ENCODE data around the gene TMEM196. TPM values are rescaled to one million over a fixed set of nuclear protein-coding genes. Genes with fewer than 3 reads are reported as not detected.
"Not testable (repeated sequence)": the region's sequence is repeated elsewhere in the genome, so short reads cannot be mapped to it uniquely, and the experiment has no call there.

The TMEM196 gene
- total RNA-seq, 2 experiments from 2014 or later, result not detected

DNA sequence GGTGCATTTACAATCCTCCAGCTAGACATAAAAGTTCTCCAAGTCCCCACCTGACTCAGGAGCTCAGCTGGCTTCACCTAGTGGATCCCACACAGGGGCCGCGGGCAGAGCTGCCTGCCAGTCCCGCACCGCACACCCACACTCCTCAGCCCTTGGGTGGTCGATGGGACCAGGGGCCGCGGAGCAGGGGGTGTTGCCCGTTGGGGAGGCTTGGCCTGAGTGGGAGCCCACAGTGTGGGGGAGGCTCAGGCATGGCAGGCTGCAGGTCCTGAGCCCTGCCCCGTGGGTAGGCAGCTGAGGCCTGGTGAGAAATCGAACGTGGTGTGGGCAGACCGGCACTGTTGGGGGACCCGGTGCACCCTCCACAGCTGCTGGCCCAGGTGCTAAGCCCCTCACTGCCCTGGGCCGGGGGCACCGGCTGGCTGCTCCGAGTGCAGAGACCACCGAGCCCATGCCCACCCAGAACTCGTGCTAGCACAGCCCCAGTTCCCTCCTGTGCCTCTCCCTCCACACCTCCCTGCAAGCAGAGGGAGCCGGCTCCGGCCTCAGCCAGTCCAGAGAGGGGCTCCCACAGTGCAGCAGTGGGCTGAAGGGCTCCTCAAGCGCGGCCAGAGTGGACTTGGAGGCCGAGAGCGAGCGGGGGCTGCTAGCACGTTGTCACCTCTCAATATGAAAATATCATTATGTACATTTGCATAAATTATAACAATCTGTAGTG, 81.1 kb downstream of the TMEM196 start:
- H3K36me3 Mint-ChIP-seq, result peaks cover 1% of the 10 kb centered on the region

GRCh38 chr7:19690736-19691135, 82.7 kb downstream of the TMEM196 start:
- Mint-ChIP-seq H3K27me3 (no peaks in the 10 kb centered on the region), H3K36me3 (no peaks in the 10 kb centered on the region), H3K9me3 (peaks cover 3% of the 10 kb centered on the region), H3K27ac (no peak overlapping the region), H3K4me3 (no peak overlapping the region), H3K4me1 (no peaks in the 10 kb centered on the region)
- DNase-seq (no peak), ATAC-seq (ENCODE audit: low read depth) (no peak)
- POLR2A ChIA-PET, result no interaction called here

More for the DNA sequence above, 81.1 kb downstream of the TMEM196 start:
- no peak overlapping the region for H3K4me3 Mint-ChIP-seq
- no peak for DNase-seq
- no peak overlapping the region for H3K27ac Mint-ChIP-seq
- H3K27me3 Mint-ChIP-seq, result no peaks in the 10 kb centered on the region
- POLR2A ChIA-PET, result no interaction called here
- ATAC-seq (ENCODE audit: low read depth), result no peak
- H3K4me1 Mint-ChIP-seq, result no peaks in the 10 kb centered on the region
- peaks cover 3% of the 10 kb centered on the region for H3K9me3 Mint-ChIP-seq

- POLR2A ChIA-PET; DNase-seq; H3K4me3 Mint-ChIP-seq; H3K9me3 Mint-ChIP-seq; H3K36me3 Mint-ChIP-seq; H3K27me3 Mint-ChIP-seq; ATAC-seq (ENCODE audit: low read depth); H3K4me1 Mint-ChIP-seq; H3K27ac Mint-ChIP-seq: not testable (repeated sequence)
These were observed 84.3 kb downstream of the TMEM196 start for GRCh38 chr7:19689130-19689529.

DNA sequence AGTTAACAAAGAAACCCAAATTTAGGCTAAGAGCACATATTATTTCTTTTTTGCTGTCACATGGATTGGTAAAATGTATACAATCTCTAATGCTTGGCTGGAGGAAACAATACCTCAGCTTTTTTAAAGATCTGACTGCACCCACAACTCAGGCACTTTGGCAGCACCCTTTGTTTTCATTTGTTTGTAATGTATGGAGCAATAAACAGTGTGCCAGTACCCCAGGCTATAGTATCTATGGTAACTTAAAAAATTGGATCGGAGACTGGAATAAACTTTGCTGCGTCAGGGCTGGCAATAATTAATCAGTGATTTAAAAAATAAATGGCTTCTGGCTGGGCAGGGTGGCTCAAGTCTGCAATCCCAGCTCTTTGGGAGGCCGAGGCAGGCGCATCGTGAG, 91.8 kb downstream of the TMEM196 start:
- Mint-ChIP-seq H3K27me3 (no peaks in the 10 kb centered on the region), H3K4me1 (peaks cover 6% of the 10 kb centered on the region), H3K27ac (no peak overlapping the region), H3K4me3 (no peak overlapping the region), H3K9me3 (no peaks in the 10 kb centered on the region), H3K36me3 (no peaks in the 10 kb centered on the region)
- POLR2A ChIA-PET, result no interaction called here
- ATAC-seq (ENCODE audit: low read depth) (no peak), DNase-seq (no peak)

DNA sequence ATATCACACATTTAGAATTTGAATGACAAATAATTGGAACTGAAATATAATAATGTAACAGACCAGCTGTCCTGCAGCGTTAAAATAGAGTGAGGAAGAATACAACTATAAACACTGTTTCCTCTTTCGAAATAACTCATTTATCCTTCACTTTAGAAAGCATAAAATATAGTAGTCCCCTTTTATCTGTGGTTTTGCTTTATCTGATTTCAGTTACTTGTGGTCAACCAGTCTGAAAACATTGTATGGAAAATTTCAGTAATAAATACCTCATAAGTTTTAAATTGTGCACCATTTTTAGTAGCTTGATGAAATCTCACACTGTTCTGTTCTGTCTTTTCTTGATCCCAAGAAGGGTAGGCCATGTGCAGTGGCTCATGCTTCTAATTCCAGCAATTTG, 96.2 kb downstream of the TMEM196 start:
- POLR2A ChIA-PET, result no interaction called here
- Mint-ChIP-seq H3K27me3 (no peaks in the 10 kb centered on the region), H3K27ac (no peak overlapping the region), H3K4me3 (no peak overlapping the region), H3K36me3 (no peaks in the 10 kb centered on the region), H3K9me3 (peaks cover 3% of the 10 kb centered on the region), H3K4me1 (peaks cover 6% of the 10 kb centered on the region)
- DNase-seq (no peak), ATAC-seq (ENCODE audit: low read depth) (no peak)

GRCh38 chr7:19675816-19676215, 97.6 kb downstream of the TMEM196 start:
- peaks cover 6% of the 10 kb centered on the region for H3K4me1 Mint-ChIP-seq
- H3K9me3 Mint-ChIP-seq, result peaks cover 3% of the 10 kb centered on the region
- DNase-seq (no peak), ATAC-seq (ENCODE audit: low read depth) (no peak)
- POLR2A ChIA-PET, result no interaction called here
- H3K4me3 Mint-ChIP-seq, result no peak overlapping the region
- no peaks in the 10 kb centered on the region for H3K27me3 Mint-ChIP-seq
- no peaks in the 10 kb centered on the region for H3K36me3 Mint-ChIP-seq
- no peak overlapping the region for H3K27ac Mint-ChIP-seq

- Mint-ChIP-seq H3K27ac (no peak overlapping the region), H3K27me3 (no peaks in the 10 kb centered on the region), H3K4me3 (no peak overlapping the region), H3K9me3 (peaks cover 3% of the 10 kb centered on the region), H3K36me3 (no peaks in the 10 kb centered on the region), H3K4me1 (peaks cover 6% of the 10 kb centered on the region)
- no peak for DNase-seq
- POLR2A ChIA-PET, result no interaction called here
- ATAC-seq (ENCODE audit: low read depth), result no peak
These were observed 99.0 kb downstream of the TMEM196 start for GRCh38 chr7:19674266-19674960.

- Mint-ChIP-seq H3K27ac (no peak overlapping the region), H3K36me3 (no peaks in the 10 kb centered on the region), H3K4me3 (no peak overlapping the region), H3K9me3 (peaks cover under 1% of the 10 kb centered on the region), H3K27me3 (no peaks in the 10 kb centered on the region), H3K4me1 (no peaks in the 10 kb centered on the region)
- no peak for DNase-seq
- no peak for ATAC-seq (ENCODE audit: low read depth)
- POLR2A ChIA-PET, result no interaction called here
These were observed 102.6 kb downstream of the TMEM196 start for GRCh38 chr7:19670806-19671205.

Small RNAs within 50 kb of the gene (microRNA-seq; reads per million reads assigned to microRNA genes)
- gene MIR3146, result not detected

Other genes with a start within 250 kb of the TMEM196 start
- 10 to 100 TPM; 14.2 to 18.5 TPM for gene POLR1F, start 64.6 kb downstream of the TMEM196 start, total RNA-seq